H1 (cell line): ENCODE results near the gene TFR2. TPM values are rescaled to one million over a fixed set of nuclear protein-coding genes. Genes with fewer than 3 reads are reported as not detected.

ENCODE experiments used
- CTCF ChIA-PET: fragments of 300-600 bp; sonication (Branson Sonifier 250); formaldehyde crosslinking; loops from one replicate; lab custom pipeline; 2021; ENCODE audit not compliant: partially characterized antibody; lab: Charles Lee
- POLR2A ChIA-PET: fragments of 300-600 bp; sonication (Branson Sonifier 250); formaldehyde crosslinking; loops from one replicate; lab custom pipeline; 2021; ENCODE audit warnings: inconsistent platforms; ENCODE audit not compliant: partially characterized antibody; lab: Charles Lee
- DNase-seq, 2 experiments: peaks; one replicate each; pipeline versions ENCODE4 v3.0.0 to v3.0.0-alpha.2; 2010 to 2022; ENCODE audit warnings: low spot score in 2 of 2, low read depth in 1 of 2, mixed read lengths in 1 of 2
- FAIRE-seq: peaks from 2 replicates; lab custom pipeline; 2011; peaks lifted over from hg19 to GRCh38; lab: Jason Lieb, UNC
- H2AFZ ChIP-seq: 2 replicates; pipeline ENCODE4 v1.8.1; 2012; ENCODE audit warnings: low read length, inconsistent platforms
- H2AK5ac ChIP-seq: 2 replicates; pipeline ENCODE4 v1.6.1; 2013; ENCODE audit warnings: low read depth, low read length
- H2BK120ac ChIP-seq: replicated peaks from 2 replicates; pipeline ENCODE3; 2013; ENCODE audit warnings: low read depth, low read length, inconsistent platforms
- H2BK12ac ChIP-seq: 2 replicates; pipeline ENCODE4 v1.6.1; 2013; ENCODE audit warnings: low read depth, low read length
- H2BK15ac ChIP-seq: 2 replicates; pipeline ENCODE4 v1.6.1; 2013; ENCODE audit warnings: low read length
- H2BK20ac ChIP-seq: 2 replicates; pipeline ENCODE4 v1.6.1; 2013; ENCODE audit warnings: low read length
- H2BK5ac ChIP-seq: 2 replicates; pipeline ENCODE4 v1.6.1; 2013; ENCODE audit warnings: low read depth, low read length
- H3K14ac ChIP-seq: 2 replicates; pipeline ENCODE4 v1.6.1; 2013; ENCODE audit warnings: inconsistent platforms; ENCODE audit not compliant: insufficient read length
- H3K18ac ChIP-seq: 2 replicates; pipeline ENCODE4 v1.6.1; 2013; ENCODE audit warnings: low read length; ENCODE audit errors: extremely low read depth
- H3K23ac ChIP-seq: 2 replicates; pipeline ENCODE4 v1.6.1; 2013; ENCODE audit warnings: inconsistent platforms; ENCODE audit not compliant: insufficient read length
- H3K23me2 ChIP-seq: 2 replicates; pipeline ENCODE4 v1.6.1; 2013; ENCODE audit warnings: low read depth, low read length
- H3K27ac ChIP-seq: 2 replicates; pipeline ENCODE4 v1.6.1; 2011; ENCODE audit warnings: low read depth, low read length, inconsistent platforms
- H3K27me3 ChIP-seq, 4 experiments: replicated peaks in 1 of 4; 1 replicate in 1 of 4; 2 replicates in 3 of 4; pipeline versions ENCODE4 v1.6.1 to v1.8.1; 2011 to 2013; ENCODE audit warnings: low read length in 3 of 4, mild to moderate bottlenecking in 3 of 4, inconsistent platforms in 2 of 4, mixed read lengths in 2 of 4, moderate library complexity in 1 of 4; ENCODE audit not compliant: control insufficient read depth in 3 of 4, insufficient read depth in 3 of 4; ENCODE audit errors: extremely low read depth in 1 of 4
- H3K36me3 ChIP-seq, 4 experiments: 2 replicates each; pipeline versions ENCODE4 v1.6.1 to v1.8.1; 2011 to 2013; ENCODE audit warnings: mild to moderate bottlenecking in 4 of 4, low read length in 3 of 4, moderate library complexity in 2 of 4, control low read depth in 1 of 4, inconsistent platforms in 1 of 4; ENCODE audit not compliant: insufficient read depth in 4 of 4, control insufficient read depth in 2 of 4
- H3K4ac ChIP-seq: replicated peaks from 2 replicates; pipeline ENCODE3; 2013; ENCODE audit warnings: low read length, low read depth, mixed read lengths, inconsistent platforms; ENCODE audit not compliant: insufficient read length
- H3K4me1 ChIP-seq, 4 experiments: replicated peaks in 1 of 4; 1 replicate in 1 of 4; 2 replicates in 3 of 4; pipeline versions ENCODE4 v1.6.1 to v1.8.1; 2011 to 2013; ENCODE audit warnings: low read length in 3 of 4, inconsistent platforms in 2 of 4, mixed read lengths in 1 of 4; ENCODE audit not compliant: insufficient read depth in 4 of 4, control insufficient read depth in 3 of 4
- H3K4me2 ChIP-seq, 2 experiments: 2 replicates each; pipeline versions ENCODE4 v1.6.1 to v1.8.1; 2011 to 2013; ENCODE audit warnings: low read depth in 2 of 2, low read length in 2 of 2, control low read depth in 1 of 2, inconsistent platforms in 1 of 2, mild to moderate bottlenecking in 1 of 2; ENCODE audit not compliant: insufficient read depth in 1 of 2
- H3K4me3 ChIP-seq, 4 experiments: fragments of 200-600, 300-600 bp in 1 of 4; sonication (generic), shearing (Covaris generic), sonication (Bioruptor Twin) in 1 of 4; 2 replicates each; pipeline versions ENCODE4 v1.5.1 to v1.8.1; 2011 to 2016; ENCODE audit warnings: low read length in 4 of 4, low read depth in 3 of 4, control low read depth in 2 of 4, inconsistent platforms in 2 of 4, mild to moderate bottlenecking in 2 of 4, mixed read lengths in 1 of 4, moderate library complexity in 1 of 4; ENCODE audit not compliant: insufficient read depth in 2 of 4; ENCODE audit errors: extremely low read depth in 1 of 4
- H3K56ac ChIP-seq: replicated peaks from 2 replicates; pipeline ENCODE3; 2013; ENCODE audit warnings: low read depth, mild to moderate bottlenecking, mixed read lengths, low read length, inconsistent platforms; ENCODE audit not compliant: insufficient read length
- H3K79me1 ChIP-seq: 2 replicates; pipeline ENCODE4 v1.6.1; 2013; ENCODE audit warnings: low read depth, low read length, control low read depth
- H3K79me2 ChIP-seq, 2 experiments: 2 replicates each; pipeline versions ENCODE4 v1.6.1 to v1.8.1; 2012 to 2013; ENCODE audit warnings: low read length in 2 of 2, mild to moderate bottlenecking in 2 of 2, inconsistent platforms in 1 of 2; ENCODE audit not compliant: insufficient read depth in 2 of 2, control insufficient read depth in 1 of 2
- H3K9ac ChIP-seq, 4 experiments: replicated peaks in 1 of 4; 1 replicate in 1 of 4; 2 replicates in 3 of 4; pipeline versions ENCODE4 v1.6.1 to v1.8.1; 2011 to 2013; ENCODE audit warnings: low read depth in 3 of 4, low read length in 3 of 4, control low read depth in 2 of 4, mild to moderate bottlenecking in 2 of 4, moderate library complexity in 2 of 4, inconsistent platforms in 1 of 4; ENCODE audit errors: extremely low read depth in 1 of 4
- H3K9me3 ChIP-seq, 2 experiments: 2 replicates each; pipeline versions ENCODE4 v1.6.1 to v1.8.1; 2012 to 2013; ENCODE audit warnings: mild to moderate bottlenecking in 2 of 2, moderate library complexity in 2 of 2, control low read depth in 1 of 2, inconsistent platforms in 1 of 2, low read depth in 1 of 2, low read length in 1 of 2, mixed read lengths in 1 of 2; ENCODE audit not compliant: insufficient read depth in 2 of 2
- H4K20me1 ChIP-seq, 2 experiments: replicated peaks in 1 of 2; 2 replicates each; pipeline versions ENCODE3 to v1.8.1; 2011 to 2013; ENCODE audit warnings: inconsistent platforms in 2 of 2, low read length in 2 of 2, mild to moderate bottlenecking in 1 of 2; ENCODE audit not compliant: insufficient read depth in 2 of 2, control insufficient read depth in 1 of 2
- H4K5ac ChIP-seq: 2 replicates; pipeline ENCODE4 v1.6.1; 2013; ENCODE audit warnings: low read length, low read depth, mixed read lengths, inconsistent platforms; ENCODE audit not compliant: insufficient read length
- H4K8ac ChIP-seq: 2 replicates; pipeline ENCODE4 v1.8.0; 2013; ENCODE audit warnings: mild to moderate bottlenecking, moderate library complexity, low read length, inconsistent platforms; ENCODE audit not compliant: insufficient read depth; ENCODE audit errors: extremely low read depth
- H4K91ac ChIP-seq: replicated peaks from 2 replicates; pipeline ENCODE3; 2013; ENCODE audit warnings: low read length, mixed read lengths, inconsistent platforms; ENCODE audit not compliant: insufficient read length
- WGBS, 2 experiments: shearing (Covaris generic) in 1 of 2; methylation state at CpG; one replicate each; pipeline versions ENCODE4 v1.1.6 to v1.1.7; 2013 to 2015; ENCODE audit warnings: low lambda C conversion rate in 2 of 2, mixed read lengths in 2 of 2, inconsistent platforms in 1 of 2, low coverage in 1 of 2, missing lambda C conversion rate in 1 of 2; ENCODE audit not compliant: insufficient replicate concordance in 2 of 2, insufficient coverage in 1 of 2, insufficient read length in 1 of 2; ENCODE audit errors: extremely low coverage in 1 of 2, missing lambda C conversion rate in 1 of 2; 5-methylcytosine and 5-hydroxymethylcytosine counted together
- polyA plus RNA-seq, 7 experiments: library from polyadenylated mRNA; depleted of rRNA in 3 of 7; stranded (reverse) in 5 of 7; unstranded in 2 of 7; fragments of >200 nt in 5 of 7; fragments of 200-250 nt in 2 of 7; gene quantifications; 1 replicate in 5 of 7; 2 replicates in 1 of 7; 4 replicates in 1 of 7; pipeline versions ENCODE4 v1.2.1 to v1.2.3, GENCODE V29; 2011 to 2013; ENCODE audit warnings: missing spikeins in 2 of 7, mixed read lengths in 2 of 7
- total RNA-seq: library from RNA; stranded (reverse); fragmentation: NEBNext Ultra II Directional; extraction: Animal tissue kit (Norgen Biotek cat#: 25700); gene quantifications from 2 replicates; pipeline ENCODE4 v1.2.1, GENCODE V29; 2021

The TFR2 gene
- total and polyA plus RNA-seq, 2 of the 8 experiments (the other 6 are each of a cell fraction or from before 2014, with no cell fraction given): 4.6 to 5.7 TPM

DNA sequence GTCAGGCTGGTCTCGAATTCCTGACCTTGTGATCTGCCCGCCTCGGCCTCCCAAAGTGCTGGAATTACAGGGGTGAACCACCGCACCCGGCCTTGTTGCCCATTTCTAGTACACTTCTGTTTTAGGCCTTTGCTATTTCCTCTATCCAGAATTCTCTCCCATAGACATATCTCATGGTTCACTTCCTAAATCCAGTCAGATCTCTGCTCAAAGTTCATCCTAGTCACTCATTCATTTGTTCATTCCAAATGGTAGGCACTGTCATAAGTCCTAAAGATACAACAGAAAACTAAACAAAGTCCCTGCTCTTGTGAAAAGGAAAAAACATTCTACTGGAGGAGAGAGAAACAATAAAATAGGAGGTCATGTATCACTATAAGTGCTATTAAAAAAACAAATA lies 31.4 kb downstream of the TFR2 start:
- CTCF ChIA-PET: interaction anchor here (8.8 kb wide), 1 partner anchor 19 kb away, joined by 73 read pairs; no protein-coding TSS in a partner anchor
- 91% methylated on average over 5 of the region's 5 CpGs; no CpG with 5 or more reads in 1 of the 2 experiments for WGBS, 2 experiments

More for the DNA sequence above, 31.4 kb downstream of the TFR2 start:
- no peak overlapping the region for H3K18ac ChIP-seq
- H3K56ac ChIP-seq: no peak overlapping the region
- H4K20me1 ChIP-seq: peaks cover 0 to 2% of the 10 kb centered on the region in 2 experiments
- H2BK15ac ChIP-seq: no peak overlapping the region
- no peak overlapping the region for H2BK12ac ChIP-seq
- H3K79me2 ChIP-seq: no peaks in the 10 kb centered on the region
- POLR2A ChIA-PET: interaction anchor here (1.5 kb wide), 1 partner anchor 26 kb away, joined by 4 read pairs; no protein-coding TSS in a partner anchor
- H3K36me3 ChIP-seq: peaks cover 0 to 7% (median under 1%) of the 10 kb centered on the region in 4 experiments; a peak in 3 of 8 replicates
- no peak overlapping the region for H3K4me2 ChIP-seq
- no peak overlapping the region for H2AFZ ChIP-seq
- peaks cover 15% of the 10 kb centered on the region for H3K23me2 ChIP-seq
- no peak overlapping the region for H2BK120ac ChIP-seq
- H3K23ac ChIP-seq: no peak overlapping the region
- peaks cover 0 to 16% (median 7%) of the 10 kb centered on the region in 4 experiments; a peak in 4 of 7 replicates for H3K4me1 ChIP-seq
- FAIRE-seq (no peak), DNase-seq (no peak)
- no peak overlapping the region for H4K8ac ChIP-seq
- no peaks in the 10 kb centered on the region for H3K79me1 ChIP-seq
- peaks cover 0 to 10% (median 4%) of the 10 kb centered on the region in 4 experiments; a peak in 2 of 7 replicates for H3K27me3 ChIP-seq
- H3K27ac ChIP-seq: no peak overlapping the region
- H3K9me3 ChIP-seq: no peaks in the 10 kb centered on the region
- no peak overlapping the region for H4K91ac ChIP-seq
- no peak overlapping the region for H2BK5ac ChIP-seq
- H4K5ac ChIP-seq: no peak overlapping the region
- no peak overlapping the region for H3K4ac ChIP-seq
- H3K14ac ChIP-seq: no peak overlapping the region
- no peak overlapping the region for H2BK20ac ChIP-seq
- H2AK5ac ChIP-seq: no peak overlapping the region
- H3K9ac ChIP-seq: no peak overlapping the region
- no peak overlapping the region for H3K4me3 ChIP-seq
